BE2C (cell line): ENCODE data around the gene KCNQ1OT1. TPM values are rescaled to one million over a fixed set of nuclear protein-coding genes. Genes with fewer than 3 reads are reported as not detected.

ENCODE experiments used
- DNase-seq: peaks from one replicate; pipeline ENCODE4 v3.0.0-alpha.2; 2020
- H3K27me3 ChIP-seq: fragments of 250-450 bp; sonication (Bioruptor Pico); 2 replicates; pipeline ENCODE4 v1.5.1; 2020; ENCODE audit warnings: mild to moderate bottlenecking
- H3K36me3 ChIP-seq: fragments of 250-450 bp; sonication (Bioruptor Pico); 2 replicates; pipeline ENCODE4 v1.5.1; 2020; ENCODE audit warnings: mild to moderate bottlenecking
- H3K4me1 ChIP-seq: fragments of 250-450 bp; sonication (Bioruptor Pico); 2 replicates; pipeline ENCODE4 v1.5.1; 2020
- H3K4me3 ChIP-seq: 2 replicates; pipeline ENCODE4 v1.5.1; 2011; ENCODE audit warnings: low read depth, low read length
- H3K9me3 ChIP-seq: fragments of 250-450 bp; sonication (Bioruptor Pico); 2 replicates; pipeline ENCODE4 v1.5.1; 2020
- polyA plus RNA-seq: library from polyadenylated mRNA; unstranded; fragments of >200 nt; gene quantifications from one replicate; pipeline ENCODE4 v1.2.1, GENCODE V29; 2012; ENCODE audit warnings: low read depth, missing spikeins; ENCODE audit not compliant: insufficient read length, insufficient read depth
- TF ChIP-seq, protein P1 (sequence below): IDR thresholded peaks from 2 replicates; pipeline ENCODE4 v1.5.1; 2012; ENCODE audit warnings: mild to moderate bottlenecking, low read depth, low read length

KCNQ1OT1 gene
- 0.43 TPM for polyA plus RNA-seq

DNA sequence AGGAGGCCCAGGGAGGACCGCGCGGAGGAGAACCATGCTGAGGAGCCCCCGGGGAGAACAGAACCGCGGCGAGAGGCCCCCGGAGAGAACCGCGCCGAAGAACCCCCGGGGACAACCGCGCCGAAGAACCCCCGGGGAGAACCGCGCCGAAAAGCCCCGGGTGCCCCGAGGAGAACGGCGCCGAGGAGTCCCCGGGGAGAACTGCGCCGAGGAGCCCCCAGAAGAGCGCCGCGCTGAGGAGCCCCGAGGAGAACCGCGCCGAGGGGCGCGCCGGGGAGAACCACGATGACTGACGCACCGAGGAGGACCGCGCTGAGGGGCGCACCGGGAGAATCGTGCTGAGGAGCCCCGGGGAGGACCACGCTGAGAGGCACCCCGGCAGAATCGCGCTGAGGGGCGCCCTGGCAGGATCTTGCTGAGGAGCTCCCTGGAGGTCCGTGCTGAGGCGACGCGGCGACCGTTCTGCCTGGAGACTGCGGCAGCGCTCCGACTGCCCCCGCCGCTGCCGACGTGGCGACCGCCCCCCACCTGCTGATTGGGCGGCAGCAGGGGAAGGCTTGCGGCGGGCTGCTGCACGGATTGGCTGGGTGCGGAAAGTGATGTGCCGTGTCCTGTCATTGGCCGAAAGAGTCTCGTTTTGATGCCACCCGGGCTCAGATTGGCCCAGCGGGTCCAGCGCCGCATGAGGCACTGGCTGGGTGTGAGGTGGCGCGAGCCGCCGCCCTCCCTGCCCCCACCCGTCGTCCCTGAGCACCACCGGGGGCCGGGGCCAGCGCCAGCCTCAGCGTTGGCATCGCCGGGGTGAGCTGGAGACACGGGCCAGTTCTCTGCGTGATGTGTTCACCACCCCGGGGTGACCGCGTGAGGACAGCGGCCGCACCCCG, at the start of gene KCNQ1OT1:
KCNQ1OT1 (minus strand) TSS at position 464 of the 884 bp plus-strand sequence.
- H3K36me3 ChIP-seq: no peaks in the 10 kb centered on the region
- peaks cover 15% of the 10 kb centered on the region for H3K4me1 ChIP-seq
- peak; percentile 91 for DNase-seq

DNA sequence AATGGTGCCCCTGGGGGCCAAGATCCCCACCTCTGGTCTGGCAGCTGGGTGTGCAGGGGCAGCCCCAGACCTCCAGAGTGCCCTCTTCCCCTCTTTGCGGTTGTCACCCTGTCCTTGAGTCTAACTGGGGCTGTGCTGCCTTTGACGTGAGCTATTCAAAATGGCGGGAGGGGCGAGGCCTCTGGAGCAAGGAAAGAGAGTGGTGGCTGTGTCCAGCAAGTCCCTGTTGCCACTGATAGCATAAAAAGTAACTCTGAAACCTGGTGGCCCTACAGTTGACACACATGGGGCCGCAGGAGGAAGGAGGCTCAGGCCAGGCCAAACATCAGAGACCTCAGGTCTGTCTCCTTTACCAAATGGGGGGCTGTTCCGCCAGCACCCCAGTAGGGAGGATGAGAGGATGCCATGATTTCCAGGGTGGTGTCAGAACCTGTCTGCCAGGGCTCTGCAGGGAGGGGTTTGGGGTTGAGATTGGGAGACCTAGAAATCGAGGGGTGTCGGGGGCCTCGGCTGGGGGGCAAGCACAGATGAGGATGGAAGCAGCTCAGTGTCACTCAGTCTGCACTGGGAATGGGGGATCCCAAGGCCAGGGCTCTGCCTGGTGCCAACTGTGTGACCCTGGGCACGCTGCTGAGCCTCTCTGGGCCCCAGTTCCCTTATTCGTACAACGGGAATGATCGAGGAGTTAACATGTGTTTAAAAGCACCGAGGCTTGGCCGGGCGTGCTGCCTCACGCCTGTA, 49.2 kb upstream of the KCNQ1OT1 start:
- TF ChIP-seq, protein P1, sequence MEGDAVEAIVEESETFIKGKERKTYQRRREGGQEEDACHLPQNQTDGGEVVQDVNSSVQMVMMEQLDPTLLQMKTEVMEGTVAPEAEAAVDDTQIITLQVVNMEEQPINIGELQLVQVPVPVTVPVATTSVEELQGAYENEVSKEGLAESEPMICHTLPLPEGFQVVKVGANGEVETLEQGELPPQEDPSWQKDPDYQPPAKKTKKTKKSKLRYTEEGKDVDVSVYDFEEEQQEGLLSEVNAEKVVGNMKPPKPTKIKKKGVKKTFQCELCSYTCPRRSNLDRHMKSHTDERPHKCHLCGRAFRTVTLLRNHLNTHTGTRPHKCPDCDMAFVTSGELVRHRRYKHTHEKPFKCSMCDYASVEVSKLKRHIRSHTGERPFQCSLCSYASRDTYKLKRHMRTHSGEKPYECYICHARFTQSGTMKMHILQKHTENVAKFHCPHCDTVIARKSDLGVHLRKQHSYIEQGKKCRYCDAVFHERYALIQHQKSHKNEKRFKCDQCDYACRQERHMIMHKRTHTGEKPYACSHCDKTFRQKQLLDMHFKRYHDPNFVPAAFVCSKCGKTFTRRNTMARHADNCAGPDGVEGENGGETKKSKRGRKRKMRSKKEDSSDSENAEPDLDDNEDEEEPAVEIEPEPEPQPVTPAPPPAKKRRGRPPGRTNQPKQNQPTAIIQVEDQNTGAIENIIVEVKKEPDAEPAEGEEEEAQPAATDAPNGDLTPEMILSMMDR: no peak
- Histone ChIP-seq H3K9me3 (no peaks in the 10 kb centered on the region), H3K4me1 (peaks cover 8% of the 10 kb centered on the region), H3K4me3 (no peak overlapping the region), H3K27me3 (no peaks in the 10 kb centered on the region), H3K36me3 (no peaks in the 10 kb centered on the region)
- peak; percentile 0 for DNase-seq

More for the DNA sequence above, at the start of gene KCNQ1OT1:
- Histone ChIP-seq H3K4me3 (peak within 1 kb of the TSS; percentile 92), H3K27me3 (no peaks in the 10 kb centered on the region), H3K9me3 (no peaks in the 10 kb centered on the region)
- TF ChIP-seq, protein P1: no peak

DNA sequence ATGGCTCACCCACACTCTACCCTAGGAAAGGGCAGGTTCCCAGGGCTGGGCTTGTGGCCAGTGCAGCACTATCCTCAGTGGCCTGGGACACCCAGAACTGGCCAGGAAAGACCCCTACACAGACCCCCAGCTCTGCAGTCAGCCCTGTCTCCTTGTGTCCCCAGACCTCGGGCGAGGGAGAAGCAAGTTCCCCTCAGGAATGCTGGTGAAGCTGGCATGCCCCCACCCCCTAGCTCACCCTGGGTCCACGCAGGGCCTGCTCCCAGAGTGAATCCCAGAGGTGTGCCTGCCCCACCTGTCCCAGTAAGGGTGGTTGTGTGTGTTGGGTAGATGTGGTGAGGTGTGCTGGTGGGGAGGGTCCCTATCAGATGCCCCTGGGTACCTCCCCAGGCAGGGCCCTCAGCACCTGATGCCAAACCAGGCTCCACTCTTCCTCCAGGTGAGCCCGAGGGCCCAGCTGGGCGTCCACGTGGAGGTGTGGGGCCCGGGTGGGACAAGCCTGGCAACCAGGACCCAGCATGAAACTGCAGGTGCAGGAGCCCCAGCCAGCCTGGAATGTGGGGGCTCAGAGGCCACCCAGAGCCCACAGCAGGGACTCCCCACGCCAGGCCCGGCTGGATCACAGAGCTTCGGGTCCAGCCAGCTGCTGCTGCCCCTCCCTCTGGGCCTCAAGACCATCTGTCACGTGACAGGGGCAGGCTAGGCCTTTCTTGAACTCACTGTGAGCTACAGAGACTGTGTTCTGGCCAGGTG, 48.4 kb upstream of the KCNQ1OT1 start:
- H3K27me3 ChIP-seq: no peaks in the 10 kb centered on the region

DNA sequence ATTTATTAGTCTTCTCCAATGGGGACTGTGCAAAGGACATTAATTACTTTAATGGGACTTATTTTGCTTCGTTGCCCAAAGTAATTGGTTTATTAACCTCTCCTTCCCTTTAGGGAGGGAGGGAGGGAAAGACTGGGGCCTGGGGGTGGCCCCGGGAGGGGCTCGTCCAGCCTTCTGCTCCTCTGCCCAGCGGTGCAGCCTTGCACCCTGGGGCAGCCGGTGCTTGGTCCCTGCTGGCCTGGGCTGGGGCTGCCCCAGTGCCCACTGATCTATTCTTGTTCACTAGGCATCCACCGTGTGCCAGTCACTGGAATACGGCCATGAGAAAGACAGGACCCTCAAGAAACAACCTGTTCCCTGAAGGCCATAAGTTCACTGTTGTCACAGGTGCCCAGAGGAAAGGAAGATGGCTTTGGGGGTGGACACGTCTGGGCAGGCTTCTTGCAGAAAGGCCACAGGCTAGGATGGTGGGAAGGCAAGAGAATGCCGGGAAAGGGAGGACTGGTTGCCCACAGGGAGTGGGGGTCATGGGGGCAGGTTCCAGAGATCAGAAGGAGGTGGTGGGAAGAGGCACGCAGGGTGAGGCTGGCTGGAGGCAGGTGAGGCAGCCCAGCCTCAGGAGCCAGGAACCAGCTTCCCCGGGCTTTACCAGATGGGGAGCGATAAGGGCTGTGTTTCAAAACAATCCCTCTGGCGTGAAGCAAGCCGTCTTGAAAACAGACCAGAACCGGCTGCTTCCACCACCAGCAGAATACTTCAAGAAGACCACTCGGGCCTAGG, 47.6 kb upstream of the KCNQ1OT1 start:
- no peaks in the 10 kb centered on the region for H3K9me3 ChIP-seq
- peaks cover 8% of the 10 kb centered on the region for H3K4me1 ChIP-seq
- TF ChIP-seq, protein P1: no peak
- DNase-seq: no peak
- H3K36me3 ChIP-seq: no peaks in the 10 kb centered on the region
- H3K27me3 ChIP-seq: no peaks in the 10 kb centered on the region
- H3K4me3 ChIP-seq: no peak overlapping the region

More for the DNA sequence above, 48.4 kb upstream of the KCNQ1OT1 start:
- TF ChIP-seq, protein P1: no peak
- Histone ChIP-seq H3K36me3 (no peaks in the 10 kb centered on the region), H3K4me3 (no peak overlapping the region), H3K9me3 (no peaks in the 10 kb centered on the region), H3K4me1 (peaks cover 8% of the 10 kb centered on the region)
- no peak for DNase-seq

DNA sequence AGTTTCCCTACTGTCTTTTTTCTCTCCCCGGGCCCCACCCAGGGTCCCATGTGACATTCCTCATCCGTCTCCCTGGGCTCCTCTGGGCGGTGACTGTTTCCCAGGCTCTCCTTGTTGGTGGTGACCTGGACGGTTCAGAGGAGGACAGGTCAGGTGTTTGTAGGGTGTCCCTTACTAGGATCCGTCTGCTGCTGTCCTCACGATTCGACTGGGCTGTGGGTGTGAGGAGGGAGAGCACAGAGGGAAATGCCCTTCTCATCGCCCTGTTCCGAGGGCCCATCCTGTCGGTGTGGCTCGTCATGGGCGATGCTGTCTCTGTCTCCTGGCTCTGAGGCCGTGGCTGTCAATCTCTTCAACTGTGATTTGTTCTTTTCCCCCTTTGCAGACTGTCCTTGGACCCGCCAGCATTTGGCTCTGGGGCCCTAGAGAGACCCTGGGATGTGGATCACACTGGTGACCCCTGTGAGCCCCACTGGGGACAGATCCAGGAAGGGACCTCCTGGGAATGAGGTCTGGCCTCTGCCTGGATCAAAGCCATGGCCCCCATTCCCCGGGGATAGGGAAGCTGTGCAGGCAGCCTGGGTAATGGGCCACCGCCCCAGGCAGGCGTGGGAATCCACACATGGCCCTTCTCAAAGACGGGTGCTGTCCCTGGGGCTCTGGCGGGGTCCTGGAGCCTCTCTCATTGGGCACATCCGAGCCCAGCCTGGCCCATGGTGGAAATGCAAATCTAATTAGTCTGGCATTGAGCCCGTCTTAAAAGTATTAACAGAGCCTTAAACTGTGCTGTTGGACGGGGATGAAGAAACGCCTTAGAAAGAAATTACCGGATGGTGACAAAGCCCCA, 46.8 kb upstream of the KCNQ1OT1 start:
- H3K36me3 ChIP-seq: no peaks in the 10 kb centered on the region
- peak; percentile 91 for DNase-seq
- peaks cover 8% of the 10 kb centered on the region for H3K4me1 ChIP-seq
- TF ChIP-seq, protein P1: no peak
- no peaks in the 10 kb centered on the region for H3K27me3 ChIP-seq
- H3K9me3 ChIP-seq: no peaks in the 10 kb centered on the region
- no peak overlapping the region for H3K4me3 ChIP-seq
